K562 (cell line): ENCODE measurements around the gene MEF2D. TPM values are rescaled to one million over a fixed set of nuclear protein-coding genes. Genes with fewer than 3 reads are reported as not detected.
A peak's percentile ranks its signal among the peaks of the same experiment; 100 is the strongest.

Source experiments
- ARID1B ChIP-seq: fragments of 450-650 bp; IDR thresholded peaks from 2 replicates; pipeline ENCODE4 v1.6.1; 2016; ENCODE audit warnings: antibody characterized with exemption, mild to moderate bottlenecking, inconsistent platforms
- CXXC5 ChIP-seq: fragments of 250-450 bp; sonication (Bioruptor Pico); IDR thresholded peaks from 2 replicates; pipeline ENCODE4 v1.8.0; 2022; ENCODE audit warnings: inconsistent platforms, mild to moderate bottlenecking, moderate library complexity
- FOXM1 ChIP-seq, 2 experiments: fragments of 450-650 bp in 1 of 2; sonication (generic) in 1 of 2; formaldehyde crosslinking in 1 of 2; IDR thresholded peaks; 2 replicates each; pipeline versions ENCODE4 v1.6.1 to v1.9.0; 2017 to 2022; ENCODE audit warnings: low read depth in 2 of 2, mild to moderate bottlenecking in 2 of 2, missing genetic modification reagents in 1 of 2, moderate library complexity in 1 of 2
- FUS ChIP-seq: fragments of 200-400 bp; formaldehyde crosslinking; optimal IDR thresholded peaks from 2 replicates; pipeline ENCODE3; 2017; ENCODE audit warnings: low read depth, low read length
- HNRNPLL ChIP-seq: fragments of 200-400 bp; formaldehyde crosslinking; IDR thresholded peaks from 2 replicates; pipeline ENCODE4 v1.6.1; 2017; ENCODE audit warnings: low read length, low read depth, mild to moderate bottlenecking; ENCODE audit not compliant: poor library complexity, severe bottlenecking
- NEUROD1 ChIP-seq: fragments of 150-350 bp; IDR thresholded peaks from 2 replicates; pipeline ENCODE4 v1.6.1; 2014; ENCODE audit warnings: borderline replicate concordance, low read length, low read depth; ENCODE audit not compliant: partially characterized antibody
- YY1 ChIP-seq, 3 experiments: IDR thresholded peaks; 2 replicates each; pipeline ENCODE4 v1.6.1; 2011; ENCODE audit warnings: low read length in 2 of 3, mild to moderate bottlenecking in 2 of 3, moderate library complexity in 2 of 3, borderline replicate concordance in 1 of 3, control low read depth in 1 of 3, low read depth in 1 of 3; ENCODE audit not compliant: insufficient read depth in 3 of 3, insufficient replicate concordance in 2 of 3, control insufficient read depth in 1 of 3, insufficient read length in 1 of 3; ENCODE audit errors: extremely low read depth in 1 of 3
- ZEB2 ChIP-seq: fragments of 450-650 bp; IDR thresholded peaks from 2 replicates; pipeline ENCODE4 v1.6.1; 2016
- ZNF133 ChIP-seq: fragments of 250-450 bp; sonication (Bioruptor Pico); IDR thresholded peaks from 2 replicates; pipeline ENCODE4 v1.4.0; 2020; ENCODE audit warnings: mild to moderate bottlenecking
- ZNF263 ChIP-seq: sonication (generic); formaldehyde crosslinking; IDR thresholded peaks from 2 replicates; pipeline ENCODE4 v1.8.0; 2022; ENCODE audit warnings: mild to moderate bottlenecking, missing genetic modification reagents, borderline replicate concordance
- ZNF696 ChIP-seq: fragments of 250-450 bp; sonication (Bioruptor Pico); conservative IDR thresholded peaks from 2 replicates; pipeline ENCODE4 v1.4.0; 2020; ENCODE audit warnings: mild to moderate bottlenecking, moderate library complexity
- polyA plus RNA-seq, 8 experiments: library from polyadenylated mRNA; depleted of rRNA in 4 of 8; stranded (reverse) in 5 of 8; unstranded in 3 of 8; fragments of >200 nt; fragmentation: Nextera tagmentation in 2 of 8; fragmentation: Illumina TruSeq in 1 of 8; extraction: Ambion mirVana in 2 of 8; extraction: Trizol in 1 of 8; gene quantifications; 2 replicates each; pipeline versions ENCODE4 v1.2.1 to v1.2.3, GENCODE V29; 2011 to 2014; ENCODE audit warnings: inconsistent platforms in 1 of 8, missing spikeins in 1 of 8
- total RNA-seq, 7 experiments: library from RNA; depleted of rRNA in 6 of 7; stranded (reverse); fragments of >200 nt in 6 of 7; fragmentation: Illumina TruSeq in 2 of 7; extraction: Trizol in 2 of 7; gene quantifications; 2 replicates each; pipeline versions ENCODE4 v1.2.1 to v1.2.3, GENCODE V29; 2011 to 2021; ENCODE audit warnings: low replicate concordance in 1 of 7
- TF ChIP-seq, protein P1 (sequence below): sonication (generic); formaldehyde crosslinking; IDR thresholded peaks from 2 replicates; pipeline ENCODE4 v1.8.0; 2023; ENCODE audit warnings: missing genetic modification reagents, mild to moderate bottlenecking, borderline replicate concordance
- TF ChIP-seq, protein P2 (sequence below), 2 experiments: IDR thresholded peaks; 2 replicates each; pipeline ENCODE4 v1.6.1; 2012; ENCODE audit warnings: improper control_type of control experiment in 2 of 2, low read depth in 2 of 2, low read length in 2 of 2, borderline replicate concordance in 1 of 2
- TF ChIP-seq, protein P3 (sequence below): sonication (generic); formaldehyde crosslinking; IDR thresholded peaks from 2 replicates; pipeline ENCODE4 v1.8.0; 2022; ENCODE audit warnings: mild to moderate bottlenecking, missing genetic modification reagents
- TF ChIP-seq, protein P4 (sequence below): sonication (generic); formaldehyde crosslinking; IDR thresholded peaks from 2 replicates; pipeline ENCODE4 v1.8.1; 2022; ENCODE audit warnings: missing genetic modification reagents

MEF2D gene
- total and polyA plus RNA-seq, 9 of the 15 experiments (the other 6 are each of a cell fraction or from before 2014, with no cell fraction given) = 0.10 to 19.5 (median 2.6) TPM

DNA sequence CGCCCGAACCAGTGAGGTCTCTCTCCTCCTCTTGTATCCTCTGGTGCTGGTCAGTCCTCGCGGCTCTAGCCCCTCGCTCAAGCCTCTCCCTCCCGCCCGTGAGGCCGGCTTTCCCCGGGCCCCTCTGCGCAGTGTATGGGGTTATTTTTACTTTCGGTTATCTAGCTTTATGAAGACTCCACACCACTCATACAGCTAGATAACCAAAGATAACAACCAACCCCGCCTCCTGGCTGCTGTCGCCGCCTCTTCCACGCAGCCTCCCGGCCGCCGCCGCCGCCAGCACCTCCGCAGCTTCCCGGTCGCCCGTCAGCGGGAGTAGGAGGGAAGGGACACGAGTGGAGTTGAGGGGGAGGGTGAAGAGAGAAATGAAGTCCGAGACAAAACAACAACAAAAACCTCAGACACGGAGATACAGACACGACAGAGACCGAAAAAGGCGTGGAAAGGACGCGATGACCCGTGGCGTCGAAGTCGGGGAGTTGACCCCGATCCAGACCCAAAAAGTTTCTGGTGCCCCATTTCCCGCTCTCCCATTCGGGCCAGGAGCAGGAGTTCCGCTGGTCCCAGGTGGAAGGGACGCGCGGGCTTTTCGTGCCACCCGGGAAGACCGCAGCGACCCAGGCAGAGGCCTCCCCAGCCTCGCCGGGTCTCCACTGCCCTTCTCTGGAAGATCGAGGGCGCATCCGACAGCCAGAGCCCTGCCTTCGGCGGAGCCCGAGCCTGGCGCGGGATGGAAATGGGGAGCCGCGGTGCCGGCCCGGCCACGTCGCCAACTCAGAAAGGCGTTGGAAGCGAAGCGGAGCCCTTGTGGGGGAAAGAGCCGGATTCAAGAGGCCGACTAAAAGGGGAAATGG lies 80.1 kb downstream of the MEF2D start (continued):
- TF ChIP-seq, protein P1, sequence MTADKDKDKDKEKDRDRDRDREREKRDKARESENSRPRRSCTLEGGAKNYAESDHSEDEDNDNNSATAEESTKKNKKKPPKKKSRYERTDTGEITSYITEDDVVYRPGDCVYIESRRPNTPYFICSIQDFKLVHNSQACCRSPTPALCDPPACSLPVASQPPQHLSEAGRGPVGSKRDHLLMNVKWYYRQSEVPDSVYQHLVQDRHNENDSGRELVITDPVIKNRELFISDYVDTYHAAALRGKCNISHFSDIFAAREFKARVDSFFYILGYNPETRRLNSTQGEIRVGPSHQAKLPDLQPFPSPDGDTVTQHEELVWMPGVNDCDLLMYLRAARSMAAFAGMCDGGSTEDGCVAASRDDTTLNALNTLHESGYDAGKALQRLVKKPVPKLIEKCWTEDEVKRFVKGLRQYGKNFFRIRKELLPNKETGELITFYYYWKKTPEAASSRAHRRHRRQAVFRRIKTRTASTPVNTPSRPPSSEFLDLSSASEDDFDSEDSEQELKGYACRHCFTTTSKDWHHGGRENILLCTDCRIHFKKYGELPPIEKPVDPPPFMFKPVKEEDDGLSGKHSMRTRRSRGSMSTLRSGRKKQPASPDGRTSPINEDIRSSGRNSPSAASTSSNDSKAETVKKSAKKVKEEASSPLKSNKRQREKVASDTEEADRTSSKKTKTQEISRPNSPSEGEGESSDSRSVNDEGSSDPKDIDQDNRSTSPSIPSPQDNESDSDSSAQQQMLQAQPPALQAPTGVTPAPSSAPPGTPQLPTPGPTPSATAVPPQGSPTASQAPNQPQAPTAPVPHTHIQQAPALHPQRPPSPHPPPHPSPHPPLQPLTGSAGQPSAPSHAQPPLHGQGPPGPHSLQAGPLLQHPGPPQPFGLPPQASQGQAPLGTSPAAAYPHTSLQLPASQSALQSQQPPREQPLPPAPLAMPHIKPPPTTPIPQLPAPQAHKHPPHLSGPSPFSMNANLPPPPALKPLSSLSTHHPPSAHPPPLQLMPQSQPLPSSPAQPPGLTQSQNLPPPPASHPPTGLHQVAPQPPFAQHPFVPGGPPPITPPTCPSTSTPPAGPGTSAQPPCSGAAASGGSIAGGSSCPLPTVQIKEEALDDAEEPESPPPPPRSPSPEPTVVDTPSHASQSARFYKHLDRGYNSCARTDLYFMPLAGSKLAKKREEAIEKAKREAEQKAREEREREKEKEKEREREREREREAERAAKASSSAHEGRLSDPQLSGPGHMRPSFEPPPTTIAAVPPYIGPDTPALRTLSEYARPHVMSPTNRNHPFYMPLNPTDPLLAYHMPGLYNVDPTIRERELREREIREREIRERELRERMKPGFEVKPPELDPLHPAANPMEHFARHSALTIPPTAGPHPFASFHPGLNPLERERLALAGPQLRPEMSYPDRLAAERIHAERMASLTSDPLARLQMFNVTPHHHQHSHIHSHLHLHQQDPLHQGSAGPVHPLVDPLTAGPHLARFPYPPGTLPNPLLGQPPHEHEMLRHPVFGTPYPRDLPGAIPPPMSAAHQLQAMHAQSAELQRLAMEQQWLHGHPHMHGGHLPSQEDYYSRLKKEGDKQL (CRISPR knock-in tag) = peak; percentile 86; the same call in 1 of the 2 replicates
- TF ChIP-seq ZNF263 (no peak), NEUROD1 (peak; percentile 2), CXXC5 (CRISPR knock-in tag) (0 out of 2 replicates have a peak, but pooled peaks have one; percentile 23), ZNF133 (CRISPR knock-in tag) (no peak), FOXM1 (IDR thresholded peaks at IDR 0.05; ENCODE audit: low read depth) (no peak), FOXM1 (CRISPR knock-in tag; IDR thresholded peaks at IDR 0.05; ENCODE audit: low read depth) (no peak), HNRNPLL (no peak), ZNF696 (no peak), ZEB2 (no peak), ARID1B (0 out of 2 replicates have a peak, but pooled peaks have one; percentile 17), FUS (no peak), YY1 (IDR thresholded peaks at IDR 0.05; ENCODE audit: borderline replicate concordance in 1 of 3, control insufficient read depth in 1 of 3, extremely low read depth in 1 of 3, insufficient read depth in 3 of 3, insufficient read length in 1 of 3, insufficient replicate concordance in 2 of 3, low read depth in 1 of 3, low read length in 2 of 3) (no peak)
- TF ChIP-seq, protein P2, sequence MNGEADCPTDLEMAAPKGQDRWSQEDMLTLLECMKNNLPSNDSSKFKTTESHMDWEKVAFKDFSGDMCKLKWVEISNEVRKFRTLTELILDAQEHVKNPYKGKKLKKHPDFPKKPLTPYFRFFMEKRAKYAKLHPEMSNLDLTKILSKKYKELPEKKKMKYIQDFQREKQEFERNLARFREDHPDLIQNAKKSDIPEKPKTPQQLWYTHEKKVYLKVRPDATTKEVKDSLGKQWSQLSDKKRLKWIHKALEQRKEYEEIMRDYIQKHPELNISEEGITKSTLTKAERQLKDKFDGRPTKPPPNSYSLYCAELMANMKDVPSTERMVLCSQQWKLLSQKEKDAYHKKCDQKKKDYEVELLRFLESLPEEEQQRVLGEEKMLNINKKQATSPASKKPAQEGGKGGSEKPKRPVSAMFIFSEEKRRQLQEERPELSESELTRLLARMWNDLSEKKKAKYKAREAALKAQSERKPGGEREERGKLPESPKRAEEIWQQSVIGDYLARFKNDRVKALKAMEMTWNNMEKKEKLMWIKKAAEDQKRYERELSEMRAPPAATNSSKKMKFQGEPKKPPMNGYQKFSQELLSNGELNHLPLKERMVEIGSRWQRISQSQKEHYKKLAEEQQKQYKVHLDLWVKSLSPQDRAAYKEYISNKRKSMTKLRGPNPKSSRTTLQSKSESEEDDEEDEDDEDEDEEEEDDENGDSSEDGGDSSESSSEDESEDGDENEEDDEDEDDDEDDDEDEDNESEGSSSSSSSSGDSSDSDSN (IDR thresholded peaks at IDR 0.05; ENCODE audit: borderline replicate concordance in 1 of 2, low read depth in 2 of 2, low read length in 2 of 2) = 0 out of 4 replicates have a peak, but pooled peaks of 1 of the 2 experiments have one; percentile 35
- TF ChIP-seq, protein P3, sequence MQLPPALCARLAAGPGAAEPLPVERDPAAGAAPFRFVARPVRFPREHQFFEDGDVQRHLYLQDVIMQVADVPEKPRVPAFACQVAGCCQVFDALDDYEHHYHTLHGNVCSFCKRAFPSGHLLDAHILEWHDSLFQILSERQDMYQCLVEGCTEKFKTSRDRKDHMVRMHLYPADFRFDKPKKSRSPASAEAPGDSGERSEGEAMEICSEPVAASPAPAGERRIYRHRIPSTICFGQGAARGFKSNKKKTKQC (CRISPR knock-in tag) = no peak
- TF ChIP-seq, protein P4, sequence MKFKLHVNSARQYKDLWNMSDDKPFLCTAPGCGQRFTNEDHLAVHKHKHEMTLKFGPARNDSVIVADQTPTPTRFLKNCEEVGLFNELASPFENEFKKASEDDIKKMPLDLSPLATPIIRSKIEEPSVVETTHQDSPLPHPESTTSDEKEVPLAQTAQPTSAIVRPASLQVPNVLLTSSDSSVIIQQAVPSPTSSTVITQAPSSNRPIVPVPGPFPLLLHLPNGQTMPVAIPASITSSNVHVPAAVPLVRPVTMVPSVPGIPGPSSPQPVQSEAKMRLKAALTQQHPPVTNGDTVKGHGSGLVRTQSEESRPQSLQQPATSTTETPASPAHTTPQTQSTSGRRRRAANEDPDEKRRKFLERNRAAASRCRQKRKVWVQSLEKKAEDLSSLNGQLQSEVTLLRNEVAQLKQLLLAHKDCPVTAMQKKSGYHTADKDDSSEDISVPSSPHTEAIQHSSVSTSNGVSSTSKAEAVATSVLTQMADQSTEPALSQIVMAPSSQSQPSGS (CRISPR knock-in tag) = no peak
